GM18511 (cell line): ENCODE results near the gene TCF7L1.

Experiments used
- ATAC-seq: cut with Tn5 transposase; IDR thresholded peaks from one replicate; pipeline ENCODE4 v1.9.1; 2021; ENCODE audit warnings: mild to moderate bottlenecking, moderate library complexity; ENCODE audit not compliant: unreplicated experiment

TCF7L1 gene

GRCh38 chr2:85273738-85274731 lies 140.8 kb downstream of the TCF7L1 start:
- ATAC-seq: no peak

GRCh38 chr2:85275984-85276540 lies 142.9 kb downstream of the TCF7L1 start:
- ATAC-seq: no peak

- no peak for ATAC-seq
These were observed 143.5 kb downstream of the TCF7L1 start for GRCh38 chr2:85276571-85277118.

- ATAC-seq: no peak
These were observed 144.4 kb downstream of the TCF7L1 start for GRCh38 chr2:85277416-85278158.

- ATAC-seq: no peak
These were observed 145.2 kb downstream of the TCF7L1 start for GRCh38 chr2:85278361-85278760.

- no peak for ATAC-seq
These were observed 148.4 kb downstream of the TCF7L1 start for GRCh38 chr2:85281553-85281952.

GRCh38 chr2:85282914-85283313 lies 149.7 kb downstream of the TCF7L1 start:
- ATAC-seq: no peak

- no peak for ATAC-seq
These were observed 150.4 kb downstream of the TCF7L1 start for GRCh38 chr2:85283641-85284040.

GRCh38 chr2:85286918-85287317 lies 153.7 kb downstream of the TCF7L1 start:
- no peak for ATAC-seq

GRCh38 chr2:85287721-85288120 lies 154.5 kb downstream of the TCF7L1 start:
- no peak for ATAC-seq

GRCh38 chr2:85288244-85288725 lies 155.1 kb downstream of the TCF7L1 start:
- ATAC-seq: no peak

GRCh38 chr2:85291425-85292023 lies 158.3 kb downstream of the TCF7L1 start:
- no peak for ATAC-seq

GRCh38 chr2:85302121-85302520 lies 168.9 kb downstream of the TCF7L1 start:
- ATAC-seq: no peak

- no peak for ATAC-seq
These were observed 170.8 kb downstream of the TCF7L1 start for GRCh38 chr2:85303780-85304531.

- no peak for ATAC-seq
These were observed 174.3 kb downstream of the TCF7L1 start for GRCh38 chr2:85307527-85307897.

GRCh38 chr2:85308201-85308600 lies 175.0 kb downstream of the TCF7L1 start:
- no peak for ATAC-seq

- no peak for ATAC-seq
These were observed 175.8 kb downstream of the TCF7L1 start for GRCh38 chr2:85308896-85309555.

- ATAC-seq: no peak
These were observed 176.6 kb downstream of the TCF7L1 start for GRCh38 chr2:85309699-85310321.

- no peak for ATAC-seq
These were observed 177.1 kb downstream of the TCF7L1 start for GRCh38 chr2:85310330-85310729.
